Measurements from ENCODE around the gene SLC16A3.

SLC16A3 gene

DNA sequence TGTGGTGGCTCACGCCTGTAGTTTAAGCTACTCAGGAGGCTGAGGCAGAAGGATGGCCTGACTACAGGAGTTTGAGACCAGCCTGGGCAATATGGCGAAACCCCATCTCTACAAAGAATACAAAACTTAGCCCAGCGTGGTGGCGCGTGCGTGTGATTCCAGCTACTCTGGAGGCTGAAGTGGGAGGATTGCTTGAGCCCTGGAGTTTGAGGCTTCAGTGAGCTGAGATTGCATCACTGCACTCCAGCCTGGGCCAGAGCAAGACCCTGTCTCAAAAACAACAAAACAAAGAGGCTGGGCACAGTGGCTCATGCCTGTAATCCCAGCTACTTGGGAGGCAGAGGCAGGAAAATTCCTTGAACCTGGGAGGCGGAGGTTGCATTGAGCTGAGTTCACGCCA, 51.7 kb downstream of the SLC16A3 start:
- TF ChIP-seq, protein P1, sequence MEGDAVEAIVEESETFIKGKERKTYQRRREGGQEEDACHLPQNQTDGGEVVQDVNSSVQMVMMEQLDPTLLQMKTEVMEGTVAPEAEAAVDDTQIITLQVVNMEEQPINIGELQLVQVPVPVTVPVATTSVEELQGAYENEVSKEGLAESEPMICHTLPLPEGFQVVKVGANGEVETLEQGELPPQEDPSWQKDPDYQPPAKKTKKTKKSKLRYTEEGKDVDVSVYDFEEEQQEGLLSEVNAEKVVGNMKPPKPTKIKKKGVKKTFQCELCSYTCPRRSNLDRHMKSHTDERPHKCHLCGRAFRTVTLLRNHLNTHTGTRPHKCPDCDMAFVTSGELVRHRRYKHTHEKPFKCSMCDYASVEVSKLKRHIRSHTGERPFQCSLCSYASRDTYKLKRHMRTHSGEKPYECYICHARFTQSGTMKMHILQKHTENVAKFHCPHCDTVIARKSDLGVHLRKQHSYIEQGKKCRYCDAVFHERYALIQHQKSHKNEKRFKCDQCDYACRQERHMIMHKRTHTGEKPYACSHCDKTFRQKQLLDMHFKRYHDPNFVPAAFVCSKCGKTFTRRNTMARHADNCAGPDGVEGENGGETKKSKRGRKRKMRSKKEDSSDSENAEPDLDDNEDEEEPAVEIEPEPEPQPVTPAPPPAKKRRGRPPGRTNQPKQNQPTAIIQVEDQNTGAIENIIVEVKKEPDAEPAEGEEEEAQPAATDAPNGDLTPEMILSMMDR (IDR thresholded peaks at IDR 0.05), result no peak

GRCh38 chr17:82281076-82281475, 52.2 kb downstream of the SLC16A3 start:
- TF ChIP-seq, protein P1 (IDR thresholded peaks at IDR 0.05), result no peak

GRCh38 chr17:82281502-82282238, 52.8 kb downstream of the SLC16A3 start:
- TF ChIP-seq, protein P1 (IDR thresholded peaks at IDR 0.05), result no peak

- TF ChIP-seq, protein P1 (IDR thresholded peaks at IDR 0.05), result no peak
These were observed 53.7 kb downstream of the SLC16A3 start for GRCh38 chr17:82282239-82283207.

GRCh38 chr17:82283208-82283749, 54.4 kb downstream of the SLC16A3 start:
- TF ChIP-seq, protein P1 (IDR thresholded peaks at IDR 0.05), result no peak

- TF ChIP-seq, protein P1 (IDR thresholded peaks at IDR 0.05), result no peak
These were observed 56.3 kb downstream of the SLC16A3 start for GRCh38 chr17:82285141-82285540.

- TF ChIP-seq, protein P1 (IDR thresholded peaks at IDR 0.05), result no peak
These were observed 58.4 kb downstream of the SLC16A3 start for GRCh38 chr17:82287013-82287867.
